Fibroblast of skin of scalp (primary cell): ENCODE data around the gene OR1K1.
"Not testable (repeated sequence)": the region's sequence is repeated elsewhere in the genome, so short reads cannot be mapped to it uniquely, and the experiment has no call there.

Experiments used
- DNase-seq: peaks from one replicate; pipeline ENCODE4 v3.0.0-alpha.2; 2013

Gene OR1K1

GRCh38 chr9:122812736-122813135 is 12.8 kb downstream of the OR1K1 start:
- DNase-seq = no peak

DNA sequence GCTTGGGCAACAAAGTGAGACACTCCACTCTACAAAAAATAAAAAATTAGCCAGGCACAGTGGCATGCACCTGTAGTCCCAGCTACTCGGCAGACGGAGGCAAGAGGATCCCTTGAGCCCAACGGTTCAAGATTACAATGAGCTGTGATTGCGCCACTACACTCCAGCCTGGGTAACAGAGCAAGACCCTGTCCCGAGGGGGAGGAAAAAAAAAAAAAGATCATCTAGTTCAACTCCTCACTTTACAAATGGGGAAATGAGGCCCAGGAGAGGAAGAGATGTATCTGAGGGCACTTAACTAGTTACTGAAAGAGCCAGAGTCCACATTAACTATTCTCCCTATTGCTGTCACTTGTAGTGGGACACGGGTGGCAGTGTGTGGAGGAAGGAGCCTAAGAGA is 14.6 kb downstream of the OR1K1 start:
- DNase-seq = no peak

GRCh38 chr9:122815544-122815943 is 15.6 kb downstream of the OR1K1 start:
- DNase-seq = no peak

DNA sequence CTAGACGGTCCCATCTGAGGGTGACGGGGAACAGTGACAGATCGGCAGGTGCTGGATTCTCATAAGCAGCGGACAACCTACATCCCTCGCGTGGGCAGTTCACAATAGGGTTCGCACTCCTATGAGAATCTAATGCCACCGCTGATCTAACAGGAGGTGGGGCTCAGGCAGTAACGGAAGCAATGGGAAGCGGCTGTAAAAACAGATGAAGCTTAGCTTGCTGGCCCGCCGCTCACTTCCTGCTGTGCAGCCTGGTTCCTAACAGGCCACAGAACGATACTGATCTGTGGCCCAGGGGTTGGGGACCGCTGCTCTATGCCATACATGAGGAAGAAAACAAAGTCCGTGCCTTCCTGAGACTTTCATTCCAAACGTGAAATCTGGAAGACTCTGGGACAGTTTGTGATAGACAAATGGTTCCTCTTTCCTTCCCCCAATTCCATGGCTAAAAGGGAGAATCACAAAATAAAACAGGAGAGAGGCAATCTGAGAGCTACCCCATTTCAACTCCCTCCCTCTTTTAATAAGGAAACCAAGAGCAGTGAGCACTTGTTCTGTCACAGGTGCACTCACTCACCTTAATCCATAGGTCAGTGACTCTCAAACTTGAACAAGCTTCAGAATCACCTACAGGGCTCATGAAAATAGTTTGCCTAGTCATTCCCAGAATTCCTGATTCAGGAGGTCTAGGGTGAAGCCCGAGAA is 16.4 kb downstream of the OR1K1 start:
- peak; percentile 38 for DNase-seq

DNA sequence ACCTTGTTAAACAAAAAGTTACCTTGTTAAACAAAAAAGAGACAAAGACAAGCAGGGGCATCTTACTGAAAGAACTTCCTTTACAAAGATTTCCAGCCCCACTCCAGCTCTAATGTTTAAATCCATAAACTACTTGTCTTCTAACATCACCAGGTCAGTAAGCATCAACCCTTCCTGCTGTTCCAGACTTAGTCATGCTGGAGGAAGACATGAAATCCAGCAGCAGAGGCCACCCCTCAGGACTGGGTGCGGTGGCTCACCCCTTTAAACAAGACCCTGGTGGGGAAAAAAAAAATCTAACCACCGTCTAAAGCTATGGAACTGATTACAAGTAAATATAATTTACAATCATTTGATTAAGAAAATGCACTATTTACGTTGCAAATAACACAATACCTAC is 19.4 kb downstream of the OR1K1 start:
- DNase-seq = no peak

DNA sequence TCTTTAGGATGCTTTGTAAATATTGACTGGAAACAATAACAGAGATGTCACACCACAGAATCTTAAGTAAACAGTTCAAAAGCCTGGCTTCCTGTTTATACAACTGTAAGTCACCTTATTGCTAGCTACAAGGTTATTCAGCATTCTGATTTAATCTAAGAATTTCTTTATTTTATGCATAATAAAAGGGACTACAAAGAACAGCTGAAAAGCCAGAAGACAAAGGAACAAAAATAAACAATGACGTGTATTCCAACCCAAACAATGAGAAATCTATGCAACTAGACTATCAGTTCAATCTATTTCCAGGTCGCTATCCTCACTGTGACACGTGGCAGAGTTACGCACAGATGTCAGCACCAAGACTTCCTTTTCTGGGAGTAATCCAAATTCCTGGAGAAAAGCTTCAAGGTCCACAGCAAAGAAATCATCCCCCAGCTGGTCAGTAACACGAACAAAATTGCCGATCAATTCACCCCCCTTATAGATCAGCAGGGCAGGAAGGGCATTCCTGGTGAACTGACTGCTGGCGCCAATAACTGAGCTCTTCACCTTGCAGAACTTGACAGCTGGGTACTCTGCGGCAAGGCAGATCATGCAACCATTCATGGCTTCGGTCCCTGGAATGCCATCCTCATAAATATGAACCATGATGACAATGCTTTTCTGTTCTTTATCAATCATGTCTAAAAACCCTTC is 20.0 kb downstream of the OR1K1 start:
- DNase-seq = no peak

- DNase-seq = no peak
Observed at GRCh38 chr9:122820490-122820845, 20.5 kb downstream of the OR1K1 start.

GRCh38 chr9:122821278-122821943 is 21.5 kb downstream of the OR1K1 start:
- DNase-seq = no peak

- no peak for DNase-seq
Observed at GRCh38 chr9:122822056-122822455, 22.1 kb downstream of the OR1K1 start.

- no peak for DNase-seq
Observed at GRCh38 chr9:122822938-122823337, 23.0 kb downstream of the OR1K1 start.

- peak; percentile 48 for DNase-seq
Observed at GRCh38 chr9:122827761-122828093, 27.8 kb downstream of the OR1K1 start.

- not testable (repeated sequence) for DNase-seq
Observed at GRCh38 chr9:122828965-122829284, 29.0 kb downstream of the OR1K1 start.

GRCh38 chr9:122832194-122832593 is 32.3 kb downstream of the OR1K1 start:
- no peak for DNase-seq

DNA sequence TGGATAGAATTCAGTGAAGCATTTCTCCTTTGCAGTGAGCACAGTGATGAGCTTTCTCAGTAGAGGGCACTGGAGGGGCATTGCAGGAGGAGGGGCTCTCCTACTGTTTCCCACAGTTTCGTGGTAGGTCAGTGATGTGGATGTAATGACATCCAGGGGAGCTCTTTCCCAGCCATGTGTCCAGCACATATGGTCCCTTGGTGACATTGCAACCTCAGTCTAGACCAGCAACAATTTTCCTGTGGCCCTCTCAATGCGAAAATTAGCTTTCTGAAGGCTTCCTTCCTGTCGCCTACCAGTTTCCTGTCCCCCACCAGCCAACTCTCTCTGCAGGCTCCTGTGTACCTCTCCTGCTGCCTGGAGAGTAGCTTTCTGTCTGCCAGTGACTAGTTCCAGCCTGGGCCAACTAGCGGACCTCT is 35.4 kb downstream of the OR1K1 start:
- no peak for DNase-seq

- no peak for DNase-seq
Observed at GRCh38 chr9:122837266-122837850, 37.4 kb downstream of the OR1K1 start.

- DNase-seq = not testable (repeated sequence)
Observed at GRCh38 chr9:122838441-122838840, 38.5 kb downstream of the OR1K1 start.

GRCh38 chr9:122841501-122841900 is 41.6 kb downstream of the OR1K1 start:
- DNase-seq = no peak

- DNase-seq = no peak
Observed at GRCh38 chr9:122844137-122844536, 44.2 kb downstream of the OR1K1 start.

DNA sequence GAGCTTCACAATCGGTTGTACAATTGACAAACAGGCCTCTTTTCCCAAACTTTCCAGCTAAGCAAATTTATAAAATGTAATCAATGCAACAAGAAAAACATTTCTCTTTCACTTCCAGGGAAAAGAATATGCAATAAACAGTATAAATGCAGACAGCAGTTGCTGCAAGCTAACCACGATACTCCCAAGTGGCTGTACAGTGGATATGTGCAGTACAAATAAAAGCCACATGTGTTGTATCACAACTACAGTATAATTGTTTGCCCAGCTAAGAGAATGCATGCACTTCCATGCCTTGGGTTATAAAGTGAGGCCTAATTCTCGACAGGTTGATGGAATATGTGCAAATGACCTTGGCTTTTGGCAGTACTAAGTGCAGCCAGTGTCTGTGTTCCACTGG is 45.2 kb downstream of the OR1K1 start:
- no peak for DNase-seq

GRCh38 chr9:122846371-122846940 is 46.5 kb downstream of the OR1K1 start:
- no peak for DNase-seq

DNA sequence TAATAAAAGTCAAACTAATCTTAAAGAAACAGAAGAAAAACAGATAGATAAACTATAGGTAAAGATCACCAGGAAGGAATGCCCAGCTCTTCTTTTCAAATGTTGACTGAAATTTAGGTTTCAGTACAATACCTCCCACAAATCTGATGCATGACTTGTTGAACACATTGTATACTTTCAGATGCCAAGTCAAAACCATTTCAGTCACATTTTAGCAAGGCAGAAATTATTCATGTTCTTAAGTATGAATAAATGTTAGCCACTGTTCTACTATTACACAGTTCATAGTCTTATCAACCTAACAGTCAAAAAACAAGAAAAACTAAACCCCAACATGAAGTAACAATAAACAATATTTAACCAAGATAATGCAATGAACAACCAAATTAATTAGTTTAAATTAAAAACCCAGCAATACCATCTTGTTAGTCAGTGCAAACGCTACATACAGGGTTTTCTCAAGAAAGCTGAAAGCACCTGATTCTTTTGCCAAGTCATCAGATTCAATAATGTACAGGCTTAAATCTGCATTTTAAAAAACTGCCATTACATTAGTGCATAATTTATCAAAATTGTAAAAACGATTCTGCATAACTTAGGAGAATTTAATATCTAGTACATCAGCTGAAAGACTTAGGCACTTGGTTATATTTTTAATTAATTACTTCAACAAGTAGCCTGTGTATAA is 48.5 kb downstream of the OR1K1 start:
- no peak for DNase-seq
